Pancreas (tissue), 10 donors: ENCODE results near the gene PLA2R1. TPM values are rescaled to one million over a fixed set of nuclear protein-coding genes. Genes with fewer than 3 reads are reported as not detected.

Source experiments
- ATAC-seq, 4 donors: fragments of 200-7000 bp; cut with Tn5 transposase; one replicate each; pipeline versions ENCODE4 v1.8.0 to v1.9.1; 2020; ENCODE audit warnings: mild to moderate bottlenecking in 4 of 4, moderate library complexity in 4 of 4
- DNase-seq, 6 donors: peaks; one replicate each; pipeline ENCODE4 v3.0.0-alpha.2; 2020
- FAIRE-seq: peaks from 2 replicates; lab custom pipeline; 2012; peaks lifted over from hg19 to GRCh38; lab: Jason Lieb, UNC
- H3K27ac ChIP-seq, 4 donors: fragments of 200-600 bp; sonication (generic); 1 replicate in 3 of 4; 2 replicates in 1 of 4; pipeline versions ENCODE4 v1.5.0 to v1.8.0; 2020
- H3K27me3 ChIP-seq, 4 donors: fragments of 200-600 bp; one replicate each; pipeline ENCODE4 v1.8.0; 2021
- H3K36me3 ChIP-seq, 3 donors: fragments of 200-600 bp; sonication (generic) in 1 of 3; one replicate each; pipeline versions ENCODE4 v1.5.0 to v1.8.0; 2020 to 2021
- H3K4me1 ChIP-seq, 3 donors: fragments of 200-600 bp; one replicate each; pipeline ENCODE4 v1.8.0; 2021
- H3K4me3 ChIP-seq, 4 donors: fragments of 200-600 bp; sonication (generic) in 2 of 4; one replicate each; pipeline versions ENCODE4 v1.5.0 to v1.8.0; 2020 to 2021
- H3K9me3 ChIP-seq, 4 donors: fragments of 200-600 bp; one replicate each; pipeline ENCODE4 v1.8.0; 2021
- WGBS, 2 donors: extraction: QIAGEN DNeasy Blood & Tissue Kit; methylation state at CpG; one replicate each; pipeline ENCODE4 v1.1.7; 2013; 5-methylcytosine and 5-hydroxymethylcytosine counted together
- intact Hi-C, 3 donors: fragments of 100-400 bp; cut with DNase I; formaldehyde crosslinking; loops; one replicate each; pipeline versions ENCODE4 v1.11.1 to v1.14.2; 2022
- polyA plus RNA-seq, 2 donors: library from polyadenylated mRNA; stranded (reverse); fragments of 200-250 nt; gene quantifications; one replicate each; pipeline ENCODE4 v1.2.3, GENCODE V29; 2013
- total RNA-seq, 6 donors: library from RNA; stranded (reverse); fragmentation: NEBNext Ultra II Directional in 4 of 6; extraction: Animal tissue kit (Norgen Biotek cat#: 25700) in 4 of 6; gene quantifications; one replicate each; pipeline versions ENCODE4 v1.2.1 to v1.2.4, GENCODE V29; 2021 to 2023
- TF ChIP-seq, protein P1 (sequence below), 4 donors: fragments of 200-600 bp; sonication (generic) in 3 of 4; IDR thresholded peaks; one replicate each; pipeline versions ENCODE4 v1.5.0 to v1.8.0; 2021; ENCODE audit warnings: antibody characterized with exemption in 4 of 4
- donor health status: healthy with polysubstance abuse.
- donor health status: DM: no; HTN: no; CAD: no; lungs with moderate emphysema.
- donor health status: DM: no; HTN: no; CAD: no.
- donor health status: control.
- donor health status: control.
- donor health status: Bipolar disorder and iron deficiency.
- donor health status: DM: yes; HTN: yes; CAD: no.
- donor health status: DM: no; HTN: no; CAD: no.
- donor health status: DM: no; HTN: no; CAD: no.
- donor health status: DM: yes; HTN: yes; CAD: no.

PLA2R1 gene
- total and polyA plus RNA-seq, 8 donors = 0.16 to 1.5 (median 0.69) TPM

DNA sequence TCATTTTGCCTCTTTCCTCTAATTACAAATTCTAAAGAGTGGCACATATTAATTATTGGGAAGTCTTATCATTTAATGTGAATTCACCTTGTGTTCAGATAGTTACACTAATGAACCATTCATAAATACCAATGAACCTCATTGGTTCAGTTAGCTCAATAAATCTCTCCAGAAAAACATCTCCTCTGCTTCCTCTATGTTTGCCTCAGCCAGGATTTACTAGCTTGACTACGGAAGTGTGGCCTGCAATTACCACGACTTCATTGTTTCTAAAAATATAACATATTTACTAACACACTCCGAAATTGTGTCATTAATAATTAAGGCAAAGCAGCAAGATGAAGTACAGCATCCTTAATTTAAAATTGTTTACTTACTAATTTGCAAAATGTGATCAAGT lies 103.3 kb downstream of the PLA2R1 start:
- Histone ChIP-seq H3K27ac (no peak overlapping the region), H3K9me3 (no peaks in the 10 kb centered on the region), H3K4me1 (peaks cover 0 to 2% (median 0%) of the 10 kb centered on the region in 3 donors), H3K27me3 (no peaks in the 10 kb centered on the region), H3K36me3 (no peaks in the 10 kb centered on the region), H3K4me3 (no peak overlapping the region)
- intact Hi-C loops = no loop called here
- TF ChIP-seq, protein P1, sequence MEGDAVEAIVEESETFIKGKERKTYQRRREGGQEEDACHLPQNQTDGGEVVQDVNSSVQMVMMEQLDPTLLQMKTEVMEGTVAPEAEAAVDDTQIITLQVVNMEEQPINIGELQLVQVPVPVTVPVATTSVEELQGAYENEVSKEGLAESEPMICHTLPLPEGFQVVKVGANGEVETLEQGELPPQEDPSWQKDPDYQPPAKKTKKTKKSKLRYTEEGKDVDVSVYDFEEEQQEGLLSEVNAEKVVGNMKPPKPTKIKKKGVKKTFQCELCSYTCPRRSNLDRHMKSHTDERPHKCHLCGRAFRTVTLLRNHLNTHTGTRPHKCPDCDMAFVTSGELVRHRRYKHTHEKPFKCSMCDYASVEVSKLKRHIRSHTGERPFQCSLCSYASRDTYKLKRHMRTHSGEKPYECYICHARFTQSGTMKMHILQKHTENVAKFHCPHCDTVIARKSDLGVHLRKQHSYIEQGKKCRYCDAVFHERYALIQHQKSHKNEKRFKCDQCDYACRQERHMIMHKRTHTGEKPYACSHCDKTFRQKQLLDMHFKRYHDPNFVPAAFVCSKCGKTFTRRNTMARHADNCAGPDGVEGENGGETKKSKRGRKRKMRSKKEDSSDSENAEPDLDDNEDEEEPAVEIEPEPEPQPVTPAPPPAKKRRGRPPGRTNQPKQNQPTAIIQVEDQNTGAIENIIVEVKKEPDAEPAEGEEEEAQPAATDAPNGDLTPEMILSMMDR (IDR thresholded peaks at IDR 0.05) = no peak
- ATAC-seq (no peak), DNase-seq (no peak), FAIRE-seq (no peak)
- 57 to 74% methylated on average over 3 of the region's 3 CpGs for WGBS, 2 donors

DNA sequence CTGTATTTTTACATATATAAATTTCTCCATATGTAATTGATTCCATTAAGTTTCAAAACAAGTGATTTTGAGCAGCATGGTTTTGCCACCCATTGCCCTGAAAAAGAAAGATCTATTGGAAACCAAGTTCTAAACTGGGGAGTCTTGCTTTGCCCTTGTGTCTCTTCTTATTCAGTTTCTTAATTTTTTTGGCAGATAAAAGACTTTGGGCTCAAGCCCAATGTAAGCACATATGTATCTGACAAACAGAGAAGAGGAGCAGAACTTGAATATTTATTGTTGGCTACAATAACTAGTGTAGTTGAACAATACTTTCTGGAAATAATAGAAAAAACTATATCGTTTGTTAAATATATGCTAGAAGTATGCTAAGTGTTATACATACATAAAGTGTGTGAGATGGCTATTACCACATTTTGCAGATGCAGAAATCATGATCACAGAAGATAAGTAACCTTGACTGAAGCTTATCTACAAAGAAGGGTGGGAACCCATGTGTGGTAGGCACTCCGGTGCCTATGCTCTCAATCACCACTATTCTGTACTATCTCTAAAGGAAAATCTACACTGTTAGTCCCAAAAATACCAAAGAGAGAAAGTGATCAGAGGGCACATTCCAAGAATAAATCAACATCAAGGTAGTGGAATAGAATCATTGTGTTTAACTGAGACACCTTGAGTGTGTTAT lies 109.1 kb downstream of the PLA2R1 start:
- H3K4me1 ChIP-seq = no peaks in the 10 kb centered on the region
- no peak for ATAC-seq
- TF ChIP-seq, protein P1 (IDR thresholded peaks at IDR 0.05) = no peak
- intact Hi-C loops = no loop called here
- no peaks in the 10 kb centered on the region for H3K36me3 ChIP-seq
- no peak overlapping the region for H3K27ac ChIP-seq
- no peaks in the 10 kb centered on the region for H3K27me3 ChIP-seq
- no peak overlapping the region for H3K4me3 ChIP-seq
- no peaks in the 10 kb centered on the region for H3K9me3 ChIP-seq
- WGBS, 2 donors = 79 to 89% methylated on average over 2 of the region's 2 CpGs
- DNase-seq = no peak
- no peak for FAIRE-seq

DNA sequence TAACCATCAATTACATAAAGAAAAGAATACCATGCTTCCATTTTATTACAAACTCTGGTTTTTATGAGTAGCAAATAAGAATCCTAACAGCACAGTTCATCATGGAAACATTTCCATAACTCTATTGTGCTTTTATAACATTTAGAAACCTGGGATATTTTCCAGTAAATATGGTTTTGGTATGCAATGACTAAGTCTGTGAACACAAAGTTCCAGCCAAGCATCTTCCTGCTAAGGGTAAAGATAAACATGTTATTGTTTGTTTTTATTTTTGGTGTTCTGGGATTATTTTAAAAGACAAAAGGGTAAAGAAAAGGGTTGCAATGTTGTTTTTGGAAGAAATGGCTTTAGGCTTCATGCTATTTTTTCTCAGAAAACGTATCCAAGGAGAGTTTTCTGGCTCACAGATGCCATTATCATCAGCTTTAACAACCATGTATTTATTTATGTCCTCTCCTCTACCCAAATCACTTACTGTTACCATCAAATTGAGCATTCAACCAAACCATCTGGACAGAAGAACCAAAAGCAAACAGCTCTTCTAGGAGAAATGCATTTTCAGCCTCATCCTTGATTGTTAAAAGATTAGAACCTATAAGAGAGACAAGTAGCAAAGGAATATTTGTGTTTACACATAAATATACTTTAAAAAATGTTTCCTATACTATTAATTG lies 116.0 kb downstream of the PLA2R1 start:
- FAIRE-seq (no peak), DNase-seq (no peak), ATAC-seq (no peak)
- Histone ChIP-seq H3K27me3 (no peaks in the 10 kb centered on the region), H3K4me1 (no peaks in the 10 kb centered on the region), H3K9me3 (no peaks in the 10 kb centered on the region), H3K4me3 (no peak overlapping the region), H3K27ac (no peak overlapping the region), H3K36me3 (no peaks in the 10 kb centered on the region)
- intact Hi-C loops = no loop called here
- TF ChIP-seq, protein P1 (IDR thresholded peaks at IDR 0.05) = no peak
- WGBS, 2 donors = 55 to 57% methylated on average over 1 of the region's 1 CpG

DNA sequence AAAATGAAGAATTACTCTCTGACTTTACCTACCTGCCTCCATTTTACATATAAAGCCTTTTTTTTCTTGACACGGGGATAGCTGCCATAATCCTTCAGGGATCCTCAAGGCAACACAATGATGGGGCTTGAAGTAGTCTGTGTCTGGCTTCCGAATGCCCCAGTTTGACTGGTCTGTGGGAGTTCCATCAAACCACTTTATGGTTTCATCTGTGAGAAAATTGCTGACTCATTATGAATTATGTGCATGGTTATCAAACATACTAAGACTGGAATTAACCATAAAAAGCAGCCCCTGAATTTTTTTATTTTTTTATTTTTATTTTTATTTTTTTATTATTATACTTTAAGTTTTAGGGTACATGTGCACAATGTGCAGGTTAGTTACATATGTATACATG lies 117.5 kb downstream of the PLA2R1 start:
- no peak overlapping the region for H3K27ac ChIP-seq
- TF ChIP-seq, protein P1 (IDR thresholded peaks at IDR 0.05) = no peak
- DNase-seq (no peak), ATAC-seq (no peak), FAIRE-seq (no peak)
- intact Hi-C loops = no loop called here
- WGBS, 2 donors = 87 to 96% methylated on average over 2 of the region's 2 CpGs
- no peaks in the 10 kb centered on the region for H3K36me3 ChIP-seq
- H3K9me3 ChIP-seq = no peaks in the 10 kb centered on the region
- no peaks in the 10 kb centered on the region for H3K27me3 ChIP-seq
- H3K4me1 ChIP-seq = no peaks in the 10 kb centered on the region
- no peak overlapping the region for H3K4me3 ChIP-seq

DNA sequence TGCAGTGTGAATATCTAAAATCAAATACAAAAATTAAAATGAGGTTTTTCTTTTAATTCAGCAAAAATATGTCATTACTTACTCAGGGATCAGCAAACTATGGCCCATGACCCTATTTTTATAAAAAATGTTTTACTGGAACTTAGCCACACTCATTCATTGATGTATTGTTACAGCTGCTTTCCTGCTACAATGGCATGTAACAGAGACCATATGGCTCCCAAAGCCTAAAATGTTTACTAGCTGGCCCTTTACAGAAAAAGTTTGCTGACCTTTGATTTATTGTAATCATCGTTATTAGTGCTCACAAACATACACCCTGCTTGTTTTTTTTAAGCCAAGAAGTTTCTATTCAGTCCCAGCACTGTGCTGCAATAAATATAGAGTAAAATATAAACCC lies 120.3 kb downstream of the PLA2R1 start:
- no peak for ATAC-seq
- 45 to 47% methylated on average over 1 of the region's 1 CpG for WGBS, 2 donors
- no peak for FAIRE-seq
- Histone ChIP-seq H3K4me3 (no peak overlapping the region), H3K4me1 (no peaks in the 10 kb centered on the region), H3K9me3 (no peaks in the 10 kb centered on the region), H3K27ac (no peak overlapping the region), H3K27me3 (no peaks in the 10 kb centered on the region), H3K36me3 (no peaks in the 10 kb centered on the region)
- intact Hi-C loops = no loop called here
- DNase-seq = no peak
- TF ChIP-seq, protein P1 (IDR thresholded peaks at IDR 0.05) = no peak
